HEK293T (cell line): Measurements from ENCODE around the gene TRIM33.

Experiments used
- HDGF ChIP-seq: fragments of 450-650 bp; IDR thresholded peaks from 2 replicates; pipeline ENCODE4 v1.6.1; 2017; ENCODE audit warnings: antibody characterized with exemption, borderline replicate concordance
- L3MBTL2 ChIP-seq: fragments of 450-650 bp; conservative IDR thresholded peaks from 2 replicates; pipeline ENCODE4 v1.6.1; 2016; ENCODE audit warnings: mild to moderate bottlenecking
- LEF1 ChIP-seq: fragments of 450-650 bp; IDR thresholded peaks from 2 replicates; pipeline ENCODE4 v1.6.1; 2017; ENCODE audit warnings: mild to moderate bottlenecking, borderline replicate concordance
- PKNOX1 ChIP-seq: fragments of 450-650 bp; IDR thresholded peaks from 2 replicates; pipeline ENCODE4 v1.6.1; 2016
- SP1 ChIP-seq: fragments of 450-650 bp; IDR thresholded peaks from 2 replicates; pipeline ENCODE4 v1.6.1; 2017
- TARDBP ChIP-seq: fragments of 450-650 bp; IDR thresholded peaks from 2 replicates; pipeline ENCODE4 v1.6.1; 2016
- ZNF384 ChIP-seq: fragments of 450-650 bp; IDR thresholded peaks from 2 replicates; pipeline ENCODE4 v1.6.1; 2016

GRCh38 chr1:114355240-114355639 lies 155.8 kb downstream of the TRIM33 start:
- TF ChIP-seq ZNF384 = no peak
- no peak for TF ChIP-seq TARDBP
- no peak for TF ChIP-seq L3MBTL2
- TF ChIP-seq LEF1 = no peak
- TF ChIP-seq PKNOX1 = no peak
- TF ChIP-seq SP1 = no peak
- TF ChIP-seq HDGF = no peak
